Measurements from ENCODE around the gene GLG1. TPM values are rescaled to one million over a fixed set of nuclear protein-coding genes. Genes with fewer than 3 reads are reported as not detected.

GLG1 gene
- total RNA-seq, 1 experiment from 2014 or later: 210 TPM

DNA sequence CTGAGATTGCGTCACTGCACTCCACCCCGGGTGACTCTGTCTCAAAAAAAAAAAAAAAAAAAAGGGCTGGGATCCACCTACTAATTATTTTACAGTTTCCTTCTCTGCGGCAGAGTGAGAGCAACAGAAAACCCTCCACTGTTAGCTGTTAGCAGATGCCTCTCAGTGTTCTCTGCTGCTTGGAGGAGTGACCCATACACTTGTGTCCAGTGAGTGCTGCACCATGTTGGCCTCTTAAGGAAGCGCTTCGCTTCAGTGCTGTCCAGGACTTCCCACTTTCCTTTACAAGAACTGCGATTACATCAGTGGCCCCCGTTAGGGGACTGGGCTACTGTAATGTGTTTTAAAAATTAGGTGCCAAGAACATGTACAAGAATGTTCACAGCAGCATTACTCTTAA is 167.2 kb downstream of the GLG1 start:
- no peaks in the 10 kb centered on the region for H3K27me3 Mint-ChIP-seq (ENCODE audit: insufficient read depth, unreplicated experiment)
- Histone ChIP-seq H3K4me1 (no peaks in the 10 kb centered on the region), H3K9me3 (no peaks in the 10 kb centered on the region), H3K36me3 (ENCODE audit: control insufficient read depth, insufficient read depth, low read length) (peaks cover 2% of the 10 kb centered on the region), H3K27me3 (replicated peaks; ENCODE audit: control insufficient read depth, insufficient read depth, low read length) (no peaks in the 10 kb centered on the region), H3K4me3 (ENCODE audit: low read depth, low read length) (no peak overlapping the region)
- H3K4me1 Mint-ChIP-seq (ENCODE audit: low read depth, unreplicated experiment): no peaks in the 10 kb centered on the region
- intact Hi-C loops (cut with micrococcal nuclease; ENCODE audit: unreplicated experiment): no loop called here
- TF ChIP-seq CTCF (IDR thresholded peaks at IDR 0.05; ENCODE audit: insufficient read depth in 1 of 2, low read depth in 1 of 2, low read length in 1 of 2, severe bottlenecking in 1 of 2, unreplicated experiment in 1 of 2): no peak
- no peak for DNase-seq
- ChIA-PET POLR2A (interaction anchor here (0.7 kb wide), 1 partner anchor 401 kb away, joined by 16 read pairs; no protein-coding TSS in a partner anchor), CTCF (no interaction called here)
- no peak overlapping the region for H3K4me3 Mint-ChIP-seq (ENCODE audit: unreplicated experiment)
- H3K9me3 Mint-ChIP-seq (ENCODE audit: unreplicated experiment): no peaks in the 10 kb centered on the region
- H3K27ac Mint-ChIP-seq (ENCODE audit: unreplicated experiment): no peak overlapping the region
- peaks cover 13% of the 10 kb centered on the region for H3K36me3 Mint-ChIP-seq (ENCODE audit: insufficient read depth, unreplicated experiment)
- no TSS peak for BruUV-seq (replicated peaks)

DNA sequence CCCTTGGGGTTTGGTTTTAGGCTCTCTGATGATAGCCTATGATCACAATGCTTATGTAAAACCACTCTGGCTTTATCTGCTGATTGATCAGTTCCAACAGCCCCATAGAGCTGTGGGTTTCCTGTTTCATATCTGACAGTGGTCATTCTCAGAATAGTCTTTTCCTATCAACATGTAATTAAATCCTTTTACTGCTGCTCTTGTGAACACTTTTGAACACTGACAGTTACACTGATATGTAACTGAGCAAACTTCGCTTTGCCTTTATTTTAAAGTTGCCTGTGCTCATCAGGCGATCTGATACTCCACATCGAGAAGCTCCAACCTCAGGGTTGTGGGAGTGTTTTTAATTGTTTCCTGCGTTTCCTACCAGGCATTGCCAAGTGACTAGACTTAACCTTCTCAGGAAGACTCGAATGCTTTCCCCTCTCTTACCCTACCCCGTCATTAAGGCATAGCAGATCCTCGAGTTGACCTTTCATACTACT is 168.4 kb downstream of the GLG1 start:
- no peak for TF ChIP-seq CTCF (IDR thresholded peaks at IDR 0.05; ENCODE audit: insufficient read depth in 1 of 2, low read depth in 1 of 2, low read length in 1 of 2, severe bottlenecking in 1 of 2, unreplicated experiment in 1 of 2)
- no peaks in the 10 kb centered on the region for H3K27me3 Mint-ChIP-seq (ENCODE audit: insufficient read depth, unreplicated experiment)
- no TSS peak for BruUV-seq (replicated peaks)
- H3K9me3 Mint-ChIP-seq (ENCODE audit: unreplicated experiment): no peaks in the 10 kb centered on the region
- Histone ChIP-seq H3K4me1 (no peaks in the 10 kb centered on the region), H3K4me3 (ENCODE audit: low read depth, low read length) (no peak overlapping the region), H3K36me3 (ENCODE audit: control insufficient read depth, insufficient read depth, low read length) (peaks cover 2% of the 10 kb centered on the region), H3K27me3 (replicated peaks; ENCODE audit: control insufficient read depth, insufficient read depth, low read length) (no peaks in the 10 kb centered on the region), H3K9me3 (no peaks in the 10 kb centered on the region)
- ChIA-PET CTCF (no interaction called here), POLR2A (interaction anchor here (0.7 kb wide), 1 partner anchor 1420 kb away, joined by 3 read pairs; no protein-coding TSS in a partner anchor)
- DNase-seq: no peak
- no peak overlapping the region for H3K27ac Mint-ChIP-seq (ENCODE audit: unreplicated experiment)
- H3K4me3 Mint-ChIP-seq (ENCODE audit: unreplicated experiment): no peak overlapping the region
- intact Hi-C loops (cut with micrococcal nuclease; ENCODE audit: unreplicated experiment): no loop called here
- peaks cover 13% of the 10 kb centered on the region for H3K36me3 Mint-ChIP-seq (ENCODE audit: insufficient read depth, unreplicated experiment)
- H3K4me1 Mint-ChIP-seq (ENCODE audit: low read depth, unreplicated experiment): no peaks in the 10 kb centered on the region

GRCh38 chr16:74431516-74431915 is 175.4 kb downstream of the GLG1 start:
- BruUV-seq (replicated peaks): no TSS peak
- Histone ChIP-seq H3K27me3 (replicated peaks; ENCODE audit: control insufficient read depth, insufficient read depth, low read length) (no peaks in the 10 kb centered on the region), H3K4me1 (no peaks in the 10 kb centered on the region), H3K4me3 (ENCODE audit: low read depth, low read length) (no peak overlapping the region), H3K9me3 (no peaks in the 10 kb centered on the region), H3K36me3 (ENCODE audit: control insufficient read depth, insufficient read depth, low read length) (no peaks in the 10 kb centered on the region)
- no peak for TF ChIP-seq CTCF (IDR thresholded peaks at IDR 0.05; ENCODE audit: insufficient read depth in 1 of 2, low read depth in 1 of 2, low read length in 1 of 2, severe bottlenecking in 1 of 2, unreplicated experiment in 1 of 2)
- Mint-ChIP-seq H3K27me3 (ENCODE audit: insufficient read depth, unreplicated experiment) (no peaks in the 10 kb centered on the region), H3K9me3 (ENCODE audit: unreplicated experiment) (no peaks in the 10 kb centered on the region), H3K4me1 (ENCODE audit: low read depth, unreplicated experiment) (no peaks in the 10 kb centered on the region), H3K36me3 (ENCODE audit: insufficient read depth, unreplicated experiment) (peaks cover 5% of the 10 kb centered on the region), H3K27ac (ENCODE audit: unreplicated experiment) (no peak overlapping the region), H3K4me3 (ENCODE audit: unreplicated experiment) (no peak overlapping the region)
- CTCF ChIA-PET: interaction anchor here (0.5 kb wide), 1 partner anchor 184 kb away, joined by 8 read pairs; no protein-coding TSS in a partner anchor
- POLR2A ChIA-PET: no interaction called here
- no peak for DNase-seq
- intact Hi-C loops (cut with micrococcal nuclease; ENCODE audit: unreplicated experiment): no loop called here

Measured in Caco-2 (cell line).